Sigmoid colon (tissue), 4 donors: ENCODE measurements around the gene HOXB1.

Source experiments
- EP300 ChIP-seq, 4 donors: sonication (generic); formaldehyde crosslinking; IDR thresholded peaks; one replicate each; pipeline ENCODE4 v1.6.1; 2017; ENCODE audit warnings: antibody characterized with exemption in 4 of 4
- POLR2A ChIP-seq, 2 donors: fragments of 450-650 bp; IDR thresholded peaks; one replicate each; pipeline ENCODE4 v1.6.1; 2016; ENCODE audit warnings: antibody characterized with exemption in 2 of 2, mild to moderate bottlenecking in 2 of 2, moderate library complexity in 2 of 2
- POLR2AphosphoS5 ChIP-seq, 4 donors: sonication (generic); formaldehyde crosslinking; IDR thresholded peaks; one replicate each; pipeline ENCODE4 v1.6.1; 2017; ENCODE audit warnings: antibody characterized with exemption in 4 of 4

DNA sequence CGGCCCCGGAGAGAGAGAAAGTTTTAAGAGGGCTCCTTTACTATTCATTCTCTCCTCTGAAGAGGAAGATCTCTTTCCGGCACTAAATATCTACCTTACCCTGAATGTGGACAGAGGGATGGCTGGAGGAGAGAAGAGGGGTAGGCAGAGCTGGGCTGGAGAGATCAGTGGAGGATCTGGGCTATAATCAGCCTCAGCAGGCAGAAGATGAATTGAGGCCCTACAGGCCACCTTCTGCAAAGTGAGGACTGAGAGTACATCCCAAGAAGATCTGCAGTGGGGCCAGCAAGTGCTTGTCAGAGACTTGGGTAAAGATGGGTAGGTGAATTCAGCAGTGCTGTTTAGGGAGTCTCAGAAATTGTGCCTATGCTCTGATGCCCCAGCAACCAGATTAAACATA lies 6.5 kb upstream of the HOXB1 start:
- TF ChIP-seq POLR2AphosphoS5 (IDR thresholded peaks at IDR 0.05) (no peak), POLR2A (IDR thresholded peaks at IDR 0.05) (no peak), EP300 (IDR thresholded peaks at IDR 0.05) (no peak)
